ENCODE results near the gene FBXO42.

GRCh38 chr1:16199157-16199501 is 153.2 kb downstream of the FBXO42 start:
- no peak for TF ChIP-seq CTCF (IDR thresholded peaks at IDR 0.05; ENCODE audit: low read depth, low read length, missing input control)
- no peak for TF ChIP-seq RAD21 (IDR thresholded peaks at IDR 0.05)
- no peak for TF ChIP-seq ZBTB33 (IDR thresholded peaks at IDR 0.05)
- TF ChIP-seq FOXA1 (IDR thresholded peaks at IDR 0.05) = no peak
- no peak for TF ChIP-seq TAF1 (conservative IDR thresholded peaks at IDR 0.05)
- no peak for TF ChIP-seq NR2F2 (IDR thresholded peaks at IDR 0.05)
- TF ChIP-seq GABPA (IDR thresholded peaks at IDR 0.05 in 1 of 2, conservative IDR thresholded peaks at IDR 0.05 in 1 of 2) = no peak
- no peak for TF ChIP-seq YY1 (IDR thresholded peaks at IDR 0.05)
- TF ChIP-seq RXRA (IDR thresholded peaks at IDR 0.05) = no peak
- TF ChIP-seq EGR1 (IDR thresholded peaks at IDR 0.05; ENCODE audit: low read depth in 2 of 2) = no peak
